Measurements from ENCODE around the gene ANKRD34A.
A peak's percentile ranks its signal among the peaks of the same experiment; 100 is the strongest.

DNA sequence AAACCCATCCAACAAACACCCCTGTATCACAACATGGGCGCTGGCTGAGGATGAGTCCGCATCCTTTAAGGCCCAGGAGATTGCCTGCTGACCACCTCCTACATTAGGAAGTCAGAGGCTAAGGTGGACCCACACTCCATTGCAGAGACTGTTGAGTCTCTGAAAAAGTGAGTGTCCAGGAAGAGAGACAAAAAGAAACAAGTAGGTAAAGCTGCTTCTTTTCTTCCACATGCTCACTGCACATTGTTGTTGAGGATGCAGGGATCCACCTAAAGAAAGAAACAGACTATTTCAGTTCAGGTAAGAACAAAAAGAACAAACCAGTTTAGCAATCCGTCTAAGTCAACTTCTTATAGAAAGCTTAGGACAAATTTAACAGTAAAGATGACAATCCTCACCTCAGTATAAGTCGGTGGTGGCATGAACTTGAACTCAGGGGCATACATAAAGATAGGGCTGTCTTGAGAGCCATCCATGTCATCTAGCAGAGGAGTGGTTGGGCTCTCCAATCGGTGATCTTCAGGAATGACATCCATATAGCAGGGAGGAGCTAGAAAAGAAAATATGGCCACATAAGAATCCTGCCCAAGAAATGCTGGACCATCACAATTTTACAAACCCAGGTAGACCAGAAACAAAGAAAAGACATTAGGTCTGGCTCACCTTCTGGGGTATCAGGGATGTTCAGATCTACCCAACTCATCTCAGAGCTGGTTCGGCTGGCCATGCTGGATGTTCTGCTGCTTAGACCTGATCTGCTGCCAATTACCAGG lies 29.4 kb upstream of the ANKRD34A start:
- peak; percentile 53 for TF ChIP-seq PHF5A (CRISPR knock-in tag; IDR thresholded peaks at IDR 0.05; ENCODE audit: low read depth, unreplicated experiment)
- TF ChIP-seq, protein P1, sequence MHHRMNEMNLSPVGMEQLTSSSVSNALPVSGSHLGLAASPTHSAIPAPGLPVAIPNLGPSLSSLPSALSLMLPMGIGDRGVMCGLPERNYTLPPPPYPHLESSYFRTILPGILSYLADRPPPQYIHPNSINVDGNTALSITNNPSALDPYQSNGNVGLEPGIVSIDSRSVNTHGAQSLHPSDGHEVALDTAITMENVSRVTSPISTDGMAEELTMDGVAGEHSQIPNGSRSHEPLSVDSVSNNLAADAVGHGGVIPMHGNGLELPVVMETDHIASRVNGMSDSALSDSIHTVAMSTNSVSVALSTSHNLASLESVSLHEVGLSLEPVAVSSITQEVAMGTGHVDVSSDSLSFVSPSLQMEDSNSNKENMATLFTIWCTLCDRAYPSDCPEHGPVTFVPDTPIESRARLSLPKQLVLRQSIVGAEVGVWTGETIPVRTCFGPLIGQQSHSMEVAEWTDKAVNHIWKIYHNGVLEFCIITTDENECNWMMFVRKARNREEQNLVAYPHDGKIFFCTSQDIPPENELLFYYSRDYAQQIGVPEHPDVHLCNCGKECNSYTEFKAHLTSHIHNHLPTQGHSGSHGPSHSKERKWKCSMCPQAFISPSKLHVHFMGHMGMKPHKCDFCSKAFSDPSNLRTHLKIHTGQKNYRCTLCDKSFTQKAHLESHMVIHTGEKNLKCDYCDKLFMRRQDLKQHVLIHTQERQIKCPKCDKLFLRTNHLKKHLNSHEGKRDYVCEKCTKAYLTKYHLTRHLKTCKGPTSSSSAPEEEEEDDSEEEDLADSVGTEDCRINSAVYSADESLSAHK (CRISPR knock-in tag; IDR thresholded peaks at IDR 0.05; ENCODE audit: borderline replicate concordance): no peak
- no peak for TF ChIP-seq ZNF350 (CRISPR knock-in tag; IDR thresholded peaks at IDR 0.05; ENCODE audit: borderline replicate concordance, low read depth)
- no peak for TF ChIP-seq RBFOX2 (IDR thresholded peaks at IDR 0.05; ENCODE audit: low read depth, low read length)
- no peak for TF ChIP-seq EP300 (IDR thresholded peaks at IDR 0.05; ENCODE audit: low read depth in 2 of 2, low read length in 2 of 2)
- TF ChIP-seq EP300 (CRISPR knock-in tag; IDR thresholded peaks at IDR 0.05; ENCODE audit: borderline replicate concordance): no peak
- TF ChIP-seq, protein P2, sequence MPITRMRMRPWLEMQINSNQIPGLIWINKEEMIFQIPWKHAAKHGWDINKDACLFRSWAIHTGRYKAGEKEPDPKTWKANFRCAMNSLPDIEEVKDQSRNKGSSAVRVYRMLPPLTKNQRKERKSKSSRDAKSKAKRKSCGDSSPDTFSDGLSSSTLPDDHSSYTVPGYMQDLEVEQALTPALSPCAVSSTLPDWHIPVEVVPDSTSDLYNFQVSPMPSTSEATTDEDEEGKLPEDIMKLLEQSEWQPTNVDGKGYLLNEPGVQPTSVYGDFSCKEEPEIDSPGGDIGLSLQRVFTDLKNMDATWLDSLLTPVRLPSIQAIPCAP (CRISPR knock-in tag; IDR thresholded peaks at IDR 0.05; ENCODE audit: low read depth): no peak
- TF ChIP-seq TARDBP (CRISPR knock-in tag; IDR thresholded peaks at IDR 0.05): no peak
